Measurements from ENCODE around the gene PEX6. TPM values are rescaled to one million over a fixed set of nuclear protein-coding genes. Genes with fewer than 3 reads are reported as not detected.

The PEX6 gene
- total and polyA plus RNA-seq, 8 donors = 5.5 to 118 (median 15.7) TPM

GRCh38 chr6:42921801-42922200 lies 57.2 kb downstream of the PEX6 start:
- TF ChIP-seq POLR2AphosphoS5 (IDR thresholded peaks at IDR 0.05) (no peak), CTCF (IDR thresholded peaks at IDR 0.05) (no peak), EP300 (IDR thresholded peaks at IDR 0.05) (no peak), POLR2A (IDR thresholded peaks at IDR 0.05) (no peak)
- WGBS, 5 donors = 69 to 77% (median 73%) methylated on average over 6 of the region's 6 CpGs
- Histone ChIP-seq H3K4me1 (no peaks in the 10 kb centered on the region), H3K9me3 (no peaks in the 10 kb centered on the region), H3K27ac (no peak overlapping the region), H3K36me3 (no peaks in the 10 kb centered on the region), H3K27me3 (peaks cover 0 to 10% (median 0%) of the 10 kb centered on the region in 3 donors), H3K4me3 (no peak overlapping the region)
- no peak for DNase-seq
- intact Hi-C loops (cut with DNase I; ENCODE audit: low total_unique reads) = no loop called here

GRCh38 chr6:42916288-42916687 lies 62.7 kb downstream of the PEX6 start:
- TF ChIP-seq POLR2AphosphoS5 (IDR thresholded peaks at IDR 0.05) = no peak
- TF ChIP-seq CTCF (IDR thresholded peaks at IDR 0.05) = no peak
- TF ChIP-seq POLR2A (IDR thresholded peaks at IDR 0.05) = no peak
- no peak for TF ChIP-seq EP300 (IDR thresholded peaks at IDR 0.05)

GRCh38 chr6:42915732-42916131 lies 63.2 kb downstream of the PEX6 start, which contains the start of gene PTCRA:
Gene PTCRA (plus strand): TSS chr6:42916053. CDS start chr6:42916070, 17 bp downstream.
- Histone ChIP-seq H3K27me3 (peaks cover 0 to 23% (median 8%) of the 10 kb centered on the region in 3 donors), H3K4me1 (peaks cover 6 to 10% (median 10%) of the 10 kb centered on the region in 4 donors), H3K9me3 (no peaks in the 10 kb centered on the region), H3K4me3 (no peak within 1 kb of the TSS), H3K36me3 (no peaks in the 10 kb centered on the region), H3K27ac (no peak within 1 kb of the TSS)
- no peak for TF ChIP-seq CTCF (IDR thresholded peaks at IDR 0.05)
- no peak for TF ChIP-seq EP300 (IDR thresholded peaks at IDR 0.05)
- no peak for TF ChIP-seq POLR2AphosphoS5 (IDR thresholded peaks at IDR 0.05)
- no peak for TF ChIP-seq POLR2A (IDR thresholded peaks at IDR 0.05)
- WGBS, 5 donors = 61 to 89% (median 79%) methylated on average over 7 to 10 of the region's 10 CpGs
- no peak for DNase-seq
- intact Hi-C loops (cut with DNase I; ENCODE audit: low total_unique reads) = no loop called here

More at GRCh38 chr6:42916288-42916687, 62.7 kb downstream of the PEX6 start:
- peaks cover 6 to 8% (median 7%) of the 10 kb centered on the region in 4 donors for H3K4me1 ChIP-seq
- no peak for DNase-seq
- H3K9me3 ChIP-seq = no peaks in the 10 kb centered on the region
- H3K27me3 ChIP-seq = peaks cover 0 to 22% (median 6%) of the 10 kb centered on the region in 3 donors
- H3K27ac ChIP-seq = no peak overlapping the region
- H3K4me3 ChIP-seq = no peak overlapping the region
- intact Hi-C loops (cut with DNase I; ENCODE audit: low total_unique reads) = no loop called here
- no peaks in the 10 kb centered on the region for H3K36me3 ChIP-seq
- whole genome bisulfite sequencing, 5 donors = 77 to 100% (median 90%) methylated on average over 1 of the region's 1 CpG

GRCh38 chr6:42914546-42914945 lies 64.4 kb downstream of the PEX6 start:
- TF ChIP-seq POLR2A (IDR thresholded peaks at IDR 0.05) (no peak), EP300 (IDR thresholded peaks at IDR 0.05) (no peak), POLR2AphosphoS5 (IDR thresholded peaks at IDR 0.05) (no peak), CTCF (IDR thresholded peaks at IDR 0.05) (no peak)
- intact Hi-C loops (cut with DNase I; ENCODE audit: low total_unique reads) = no loop called here
- Histone ChIP-seq H3K4me3 (no peak overlapping the region), H3K27ac (no peak overlapping the region), H3K27me3 (peaks cover 0 to 23% (median 8%) of the 10 kb centered on the region in 3 donors), H3K4me1 (peaks cover 6 to 10% (median 10%) of the 10 kb centered on the region in 4 donors), H3K36me3 (no peaks in the 10 kb centered on the region), H3K9me3 (no peaks in the 10 kb centered on the region)
- 76 to 87% (median 84%) methylated on average over 4 of the region's 4 CpGs for WGBS, 5 donors
- no peak for DNase-seq

Other genes starting within 250 kb of the PEX6 start
- 10 to 100 TPM; 14.2 to 33.0 (median 15.2) TPM for gene TBCC, start 233.1 kb downstream of the PEX6 start, total RNA-seq
- 10 to 100 TPM; 16.9 to 24.6 (median 19.6) TPM for gene TBCC, start 233.1 kb downstream of the PEX6 start, polyA plus RNA-seq
- gene BICRAL, start 197.1 kb downstream of the PEX6 start, total RNA-seq = 10 to 100 TPM in 3 of 5 donors, 1 to 10 TPM in 2; 2.9 to 23.2 (median 11.1) TPM
- gene BICRAL, start 197.1 kb downstream of the PEX6 start, polyA plus RNA-seq = 1 to 10 TPM; 2.8 to 4.7 (median 3.1) TPM
- 100 to 1,000 TPM in 1 of 5 donors, 10 to 100 TPM in 3, 1 to 10 TPM in 1; 7.2 to 105 (median 21.4) TPM for gene RPL7L1, start 99.6 kb downstream of the PEX6 start, total RNA-seq
- 10 to 100 TPM; 28.2 to 47.8 (median 47.6) TPM for gene RPL7L1, start 99.6 kb downstream of the PEX6 start, polyA plus RNA-seq
- gene PTCRA, start 63.1 kb downstream of the PEX6 start, total RNA-seq = not detected
- not detected for gene PTCRA, start 63.1 kb downstream of the PEX6 start, polyA plus RNA-seq
- 10 to 100 TPM in 4 of 5 donors, 1 to 10 TPM in 1; 2.2 to 45.5 (median 30.3) TPM for gene CNPY3, start 49.7 kb downstream of the PEX6 start, total RNA-seq
- 10 to 100 TPM; 21.7 to 33.7 (median 25.8) TPM for gene CNPY3, start 49.7 kb downstream of the PEX6 start, polyA plus RNA-seq
- 10 to 100 TPM in 1 of 5 donors, 1 to 10 TPM in 1, under 1 TPM in 1, not detected in 2; 0.45 to 21.3 (median 1.8) TPM for gene GNMT, start 18.4 kb downstream of the PEX6 start, total RNA-seq
- gene GNMT, start 18.4 kb downstream of the PEX6 start, polyA plus RNA-seq = 100 to 1,000 TPM in 1 of 3 donors, 10 to 100 TPM in 2; 14.4 to 121 (median 73.2) TPM
- 100 to 1,000 TPM in 1 of 5 donors, 10 to 100 TPM in 4; 19.6 to 517 (median 40.6) TPM for gene PPP2R5D, start 5.4 kb upstream of the PEX6 start, total RNA-seq
- gene PPP2R5D, start 5.4 kb upstream of the PEX6 start, polyA plus RNA-seq = 10 to 100 TPM; 21.0 to 23.7 (median 21.5) TPM
- gene MEA1, start 34.8 kb upstream of the PEX6 start, total RNA-seq = 10 to 100 TPM in 4 of 5 donors, 1 to 10 TPM in 1; 3.6 to 61.3 (median 27.7) TPM
- gene MEA1, start 34.8 kb upstream of the PEX6 start, polyA plus RNA-seq = 100 to 1,000 TPM in 2 of 3 donors, 10 to 100 TPM in 1; 95.2 to 118 (median 102) TPM
- gene KLHDC3, start 35.1 kb upstream of the PEX6 start, total RNA-seq = 10 to 100 TPM; 40.0 to 88.5 (median 66.5) TPM
- gene KLHDC3, start 35.1 kb upstream of the PEX6 start, polyA plus RNA-seq = 10 to 100 TPM; 57.7 to 85.0 (median 84.2) TPM
- 10 to 100 TPM in 4 of 5 donors, 1 to 10 TPM in 1; 3.5 to 61.1 (median 37.1) TPM for gene RRP36, start 42.4 kb upstream of the PEX6 start, total RNA-seq
- gene RRP36, start 42.4 kb upstream of the PEX6 start, polyA plus RNA-seq = 10 to 100 TPM; 27.8 to 47.7 (median 39.6) TPM
- 10 to 100 TPM in 4 of 5 donors, 1 to 10 TPM in 1; 9.9 to 26.1 (median 14.1) TPM for gene CUL7, start 74.7 kb upstream of the PEX6 start, total RNA-seq
- 1 to 10 TPM; 4.4 to 5.9 (median 4.7) TPM for gene CUL7, start 74.7 kb upstream of the PEX6 start, polyA plus RNA-seq
- 10 to 100 TPM in 2 of 5 donors, 1 to 10 TPM in 3; 3.5 to 28.1 (median 8.8) TPM for gene MRPL2, start 80.3 kb upstream of the PEX6 start, total RNA-seq
- 10 to 100 TPM; 40.0 to 74.8 (median 49.8) TPM for gene MRPL2, start 80.3 kb upstream of the PEX6 start, polyA plus RNA-seq
- 100 to 1,000 TPM in 2 of 5 donors, 10 to 100 TPM in 3; 24.4 to 410 (median 61.1) TPM for gene KLC4, start 80.5 kb upstream of the PEX6 start, total RNA-seq
- gene KLC4, start 80.5 kb upstream of the PEX6 start, polyA plus RNA-seq = 10 to 100 TPM; 23.5 to 38.5 (median 31.1) TPM
- 10 to 100 TPM in 4 of 5 donors, 1 to 10 TPM in 1; 8.2 to 64.9 (median 28.8) TPM for gene PTK7, start 97.1 kb upstream of the PEX6 start, total RNA-seq
- 10 to 100 TPM in 2 of 3 donors, 1 to 10 TPM in 1; 4.0 to 31.1 (median 12.1) TPM for gene PTK7, start 97.1 kb upstream of the PEX6 start, polyA plus RNA-seq
- 10 to 100 TPM; 10.5 to 40.6 (median 25.5) TPM for gene SRF, start 192.1 kb upstream of the PEX6 start, total RNA-seq
- 10 to 100 TPM; 21.7 to 25.6 (median 22.5) TPM for gene SRF, start 192.1 kb upstream of the PEX6 start, polyA plus RNA-seq
- 100 to 1,000 TPM in 1 of 5 donors, 10 to 100 TPM in 4; 22.8 to 120 (median 53.9) TPM for gene CUL9, start 203.0 kb upstream of the PEX6 start, total RNA-seq
- gene CUL9, start 203.0 kb upstream of the PEX6 start, polyA plus RNA-seq = 10 to 100 TPM; 35.7 to 49.7 (median 40.3) TPM